GM04503 (cell line): Measurements from ENCODE around the gene PFKM.
A peak's percentile ranks its signal among the peaks of the same experiment; 100 is the strongest.

ENCODE experiments used
- DNase-seq: peaks from one replicate; pipeline ENCODE4 v3.0.0-alpha.2; 2012; ENCODE audit warnings: low read depth

PFKM gene

DNA sequence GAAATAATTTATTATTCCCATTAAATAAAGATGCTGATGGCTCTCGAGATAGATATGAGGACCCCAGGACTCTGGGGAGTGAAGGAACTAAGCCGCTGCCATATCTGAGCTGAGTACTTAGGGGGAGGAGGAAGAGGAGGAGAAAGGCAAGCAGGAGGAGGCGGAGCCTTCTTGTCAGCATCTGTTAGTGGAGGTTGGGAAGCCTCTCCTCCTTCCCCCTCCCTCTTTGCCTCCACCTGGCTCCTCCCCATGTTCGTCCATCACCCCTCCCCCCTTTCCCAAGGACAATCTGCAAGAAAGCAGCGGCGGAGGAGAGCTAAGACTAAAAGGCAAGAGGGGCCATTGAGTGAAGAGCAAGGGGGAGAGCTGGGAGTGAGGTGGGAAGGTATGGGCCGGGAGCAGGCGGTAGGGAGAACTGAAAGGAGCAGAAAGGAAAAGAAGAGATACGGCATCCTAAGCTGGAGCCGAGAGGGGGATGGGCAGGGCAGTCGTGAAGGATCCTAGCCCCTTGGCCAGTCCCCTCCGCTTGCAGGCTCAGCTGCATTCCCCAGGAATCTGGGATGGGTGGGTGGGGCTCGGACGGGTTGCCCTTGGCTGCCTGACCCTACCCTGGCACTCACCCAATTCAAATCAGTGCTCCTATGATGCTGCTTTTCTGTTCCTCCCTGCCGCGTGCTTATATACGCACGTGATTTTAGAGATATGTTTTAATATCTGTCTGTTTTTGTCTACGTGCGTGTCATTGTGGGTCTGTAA, at the start of gene PFKM:
TSS of gene PFKM (plus strand) at position 287 of the 756 bp plus-strand sequence. CDS start 3,411 bp downstream, outside the sequence.
- peak; percentile 53 for DNase-seq

DNA sequence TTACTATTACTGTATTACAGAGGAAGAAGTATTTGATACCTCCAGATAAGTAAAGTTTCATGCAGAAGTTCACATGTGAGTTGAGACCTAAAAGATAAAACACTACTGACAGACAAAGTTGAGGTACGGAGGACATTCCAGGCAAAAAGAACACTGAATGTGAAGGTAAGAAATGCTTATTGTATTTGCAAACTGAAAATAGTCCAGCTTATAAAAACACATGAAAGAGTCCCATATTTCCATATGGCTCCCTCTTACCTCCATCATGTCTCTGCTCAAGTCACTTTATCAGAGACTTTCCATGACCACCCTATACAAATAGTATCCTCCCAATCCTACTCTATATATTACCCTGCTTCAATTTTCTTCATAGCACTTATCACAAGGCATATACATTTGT, 49.1 kb upstream of the PFKM start:
- no peak for DNase-seq

DNA sequence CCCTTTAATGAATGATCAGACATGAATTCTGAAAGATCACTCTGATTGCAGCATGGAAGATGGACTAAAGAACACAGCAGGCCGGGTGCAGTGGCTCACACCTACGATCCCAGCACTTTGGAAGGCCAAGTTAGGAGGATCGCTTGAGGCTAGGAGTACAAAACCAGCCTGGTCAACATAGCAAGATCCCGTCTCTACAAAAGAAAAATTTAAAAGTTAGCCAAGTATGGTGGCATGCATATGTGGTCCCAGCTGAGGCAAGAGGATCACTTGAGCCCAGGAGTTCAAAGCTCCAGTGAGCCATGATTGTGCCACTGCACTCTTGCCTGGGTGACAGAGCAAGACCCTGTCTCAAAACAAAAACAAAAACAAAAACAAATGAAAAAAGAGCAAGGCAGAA, 48.4 kb upstream of the PFKM start:
- DNase-seq, result no peak

DNA sequence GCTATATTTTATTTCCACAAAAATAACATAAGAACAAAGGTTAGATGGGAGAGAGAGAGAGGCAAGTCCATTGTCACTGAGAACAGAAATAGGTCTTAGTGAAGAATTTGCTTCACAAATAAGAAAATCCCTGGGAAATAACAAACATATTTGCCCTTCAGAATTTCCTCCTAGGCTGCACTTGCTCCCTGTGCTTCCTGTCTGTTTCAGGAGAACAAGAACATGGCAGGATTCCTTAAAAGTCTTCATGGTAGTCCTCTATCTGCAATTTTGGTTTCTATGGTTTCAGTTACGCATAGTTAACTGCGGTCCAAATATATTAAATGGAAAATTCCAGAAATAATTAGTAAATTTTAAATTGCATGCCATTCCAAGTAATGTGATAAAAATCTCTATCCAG, 47.4 kb upstream of the PFKM start:
- no peak for DNase-seq

DNA sequence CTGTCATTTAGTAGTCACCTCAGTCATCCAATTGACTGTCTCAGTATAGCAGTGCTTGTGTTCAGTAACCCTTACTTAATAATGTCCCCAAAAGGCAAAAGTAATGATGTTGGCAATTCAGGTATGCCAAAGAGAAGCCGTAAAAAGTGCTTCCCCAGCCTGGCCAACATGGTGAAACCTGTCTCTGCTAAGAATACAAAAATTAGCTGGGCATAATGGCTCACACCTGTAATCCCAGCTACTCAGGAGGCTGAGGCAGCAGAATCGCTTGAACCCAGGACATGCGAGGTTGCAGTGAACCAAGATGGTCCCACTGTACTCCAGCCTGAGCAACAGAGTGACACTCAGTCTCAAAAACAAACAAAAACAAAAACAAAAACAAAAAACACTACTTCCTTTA, 46.9 kb upstream of the PFKM start:
- DNase-seq, result no peak

DNA sequence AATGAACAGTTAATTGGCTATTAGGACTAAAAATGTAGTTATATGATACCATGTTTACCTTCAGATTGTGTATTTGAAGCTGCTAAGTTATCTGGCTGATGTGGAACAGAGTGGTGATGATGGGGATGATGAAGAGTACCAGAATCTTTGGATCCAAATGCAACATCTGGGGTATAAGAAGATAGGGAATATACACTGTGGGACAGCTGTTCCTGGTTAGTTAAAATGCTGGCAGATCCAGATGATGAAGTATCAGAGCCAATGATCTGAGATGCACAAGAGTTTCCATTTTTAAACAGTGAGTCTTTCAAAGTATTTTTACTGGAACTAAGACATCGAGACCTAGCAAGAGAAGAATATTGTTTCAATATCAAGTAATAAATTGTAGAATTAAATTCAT, 44.9 kb upstream of the PFKM start:
- no peak for DNase-seq

DNA sequence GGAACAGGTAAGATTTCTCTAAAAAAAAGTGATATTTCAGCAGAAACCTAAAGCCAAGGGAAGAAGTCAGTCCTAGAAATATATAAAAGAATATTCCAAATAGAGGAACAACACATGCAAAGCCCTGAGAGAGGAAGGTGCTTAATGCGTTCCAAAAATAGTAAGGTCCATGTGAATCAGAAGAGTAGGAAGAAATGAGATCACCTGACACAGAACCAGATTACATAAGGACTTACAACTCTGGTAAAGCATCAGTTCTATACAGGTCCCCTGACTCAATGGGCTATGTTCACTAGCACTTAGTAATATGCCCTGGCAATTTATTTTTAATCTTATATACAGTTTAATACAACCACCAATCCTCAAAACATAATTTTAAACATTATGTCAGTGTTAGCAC, 43.3 kb upstream of the PFKM start:
- DNase-seq, result no peak

DNA sequence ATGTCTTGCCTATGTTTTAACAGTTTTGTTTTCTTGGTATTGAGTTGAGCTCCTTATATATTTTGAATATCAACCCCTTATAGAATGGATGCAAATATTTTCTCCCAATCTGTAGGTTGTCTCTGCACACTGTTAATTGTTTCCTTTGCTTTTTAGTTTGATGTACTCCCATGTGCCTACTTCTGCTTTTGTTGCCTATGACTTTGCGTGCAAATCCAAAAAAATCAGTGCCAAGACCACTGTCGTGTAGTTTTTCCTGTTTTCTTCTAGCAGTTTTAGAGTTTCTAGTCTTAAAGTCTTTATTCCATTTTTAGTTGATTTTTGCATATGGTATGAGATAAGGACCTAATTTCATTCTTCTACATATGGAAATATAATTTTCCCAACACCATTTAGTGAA, 42.1 kb upstream of the PFKM start:
- DNase-seq, result no peak

DNA sequence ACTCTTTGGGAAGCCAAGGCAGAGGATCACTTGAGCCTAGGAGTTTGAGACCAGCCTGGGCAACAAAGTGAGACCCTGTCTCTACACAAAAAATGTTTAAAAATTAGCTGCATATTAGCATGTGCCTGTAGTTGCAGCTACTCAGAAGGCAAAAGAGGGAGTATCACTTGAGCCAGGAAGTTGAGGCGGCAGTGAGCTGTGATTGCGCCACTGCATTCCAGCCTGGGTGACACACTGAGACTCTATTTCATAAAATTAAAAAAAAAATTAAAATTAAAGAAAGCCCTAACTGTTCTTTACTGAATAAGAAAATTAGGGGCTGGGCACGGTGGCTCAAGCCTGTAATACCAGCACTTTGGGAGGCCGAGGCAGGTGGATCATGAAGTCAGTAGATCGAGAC, 40.3 kb upstream of the PFKM start:
- DNase-seq, result peak; percentile 16

DNA sequence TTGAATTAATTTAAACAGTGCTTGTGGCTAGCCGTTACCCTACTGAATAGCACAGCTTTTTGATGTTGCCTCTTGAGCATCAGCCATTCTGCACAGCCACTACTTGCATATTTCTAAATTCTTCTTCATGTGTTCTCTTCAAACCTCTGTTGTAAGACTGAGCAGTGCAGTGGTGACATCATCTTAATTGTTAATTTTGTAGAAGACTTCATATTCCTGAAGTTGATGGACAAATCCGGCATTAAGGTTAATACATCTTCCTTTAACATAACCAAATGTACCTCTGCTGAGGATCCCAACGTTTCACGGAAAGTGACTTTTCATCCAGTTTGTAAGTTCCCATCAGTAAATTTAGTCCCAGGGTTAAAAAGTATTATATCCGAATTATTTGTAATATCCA, 38.9 kb upstream of the PFKM start:
- no peak for DNase-seq

DNA sequence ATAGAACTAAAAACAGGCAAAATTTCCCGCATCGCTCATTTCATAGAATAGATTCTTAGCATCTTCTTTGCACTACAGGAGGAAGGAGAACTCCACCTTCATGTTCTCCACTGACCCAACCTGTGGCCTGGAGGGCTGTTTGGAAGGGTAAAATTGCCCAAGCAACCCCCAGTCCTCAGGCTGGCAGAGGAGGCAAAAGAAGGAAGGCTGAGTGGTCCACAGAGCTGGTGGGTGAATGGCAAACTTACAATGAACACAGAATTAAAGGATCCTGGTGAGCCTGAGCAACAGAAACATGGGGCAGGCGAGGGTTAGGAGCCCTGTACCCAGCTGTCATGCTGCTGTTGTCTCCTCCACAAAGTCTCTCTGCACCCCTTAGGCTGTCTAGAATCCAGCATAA, 38.3 kb upstream of the PFKM start:
- DNase-seq, result no peak

DNA sequence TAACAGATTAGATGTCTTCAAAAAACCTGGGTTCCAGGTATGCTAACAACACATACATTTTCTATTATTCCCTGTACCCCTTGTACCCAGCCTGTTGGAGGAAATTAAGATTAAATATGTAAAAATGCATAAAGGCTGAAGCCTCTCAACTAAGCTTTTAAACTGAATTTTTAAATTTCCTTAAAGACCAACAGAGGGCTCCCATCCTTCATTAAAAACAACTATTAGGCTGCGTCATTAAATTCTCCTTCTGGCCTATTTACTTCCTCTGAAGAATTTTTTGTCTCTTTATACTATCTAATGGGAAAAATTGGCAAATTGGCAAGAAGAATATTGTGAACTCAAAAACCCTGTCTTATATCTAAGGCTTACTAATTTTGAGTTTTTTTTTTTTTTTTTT, 35.1 kb upstream of the PFKM start:
- DNase-seq, result no peak

DNA sequence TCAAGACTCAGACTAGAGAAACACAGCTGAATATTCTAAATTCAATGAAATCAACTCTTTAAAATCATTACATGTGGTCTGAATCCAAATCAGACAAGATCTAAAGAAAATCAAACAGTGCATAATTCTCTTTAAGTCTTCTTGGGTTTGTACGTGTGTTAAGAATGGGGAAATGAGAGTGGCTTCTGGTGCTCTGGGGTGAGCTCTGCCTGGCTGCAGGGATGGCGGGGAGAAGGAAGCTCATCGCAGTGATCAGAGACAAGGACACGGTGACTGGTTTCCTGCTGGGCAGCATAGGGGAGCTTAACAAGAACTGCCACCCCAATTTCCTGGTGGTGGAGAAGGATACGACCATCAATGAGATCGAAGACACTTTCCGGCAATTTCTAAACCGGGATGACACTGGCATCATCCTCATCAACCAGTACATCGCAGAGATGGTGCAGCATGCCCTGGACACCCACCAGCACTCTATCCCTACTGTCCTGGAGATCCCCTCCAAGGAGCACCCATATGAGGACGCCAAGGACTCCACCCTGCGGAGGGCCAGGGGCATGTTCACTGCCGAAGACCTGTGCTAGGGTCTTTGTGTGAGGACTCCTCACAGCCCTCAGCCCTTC, 34.2 kb upstream of the PFKM start:
- no peak for DNase-seq

DNA sequence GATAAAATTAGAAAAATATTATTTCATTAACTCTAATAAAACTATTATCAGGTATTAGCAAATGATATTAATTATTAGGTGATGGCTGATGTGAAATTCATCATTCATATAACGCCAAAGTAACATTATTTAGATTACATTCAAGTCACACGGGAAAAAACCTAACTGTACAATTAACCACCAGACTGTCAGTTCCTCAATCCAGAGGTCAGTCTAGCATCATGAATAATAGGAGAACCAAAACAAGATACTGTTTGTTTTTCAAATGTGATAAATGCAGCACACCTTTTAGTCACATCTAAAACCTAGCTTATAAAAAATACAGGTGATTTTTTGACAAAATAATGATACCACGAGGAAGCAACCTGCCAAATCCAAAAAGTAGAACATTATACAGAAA, 32.8 kb upstream of the PFKM start:
- DNase-seq, result no peak

DNA sequence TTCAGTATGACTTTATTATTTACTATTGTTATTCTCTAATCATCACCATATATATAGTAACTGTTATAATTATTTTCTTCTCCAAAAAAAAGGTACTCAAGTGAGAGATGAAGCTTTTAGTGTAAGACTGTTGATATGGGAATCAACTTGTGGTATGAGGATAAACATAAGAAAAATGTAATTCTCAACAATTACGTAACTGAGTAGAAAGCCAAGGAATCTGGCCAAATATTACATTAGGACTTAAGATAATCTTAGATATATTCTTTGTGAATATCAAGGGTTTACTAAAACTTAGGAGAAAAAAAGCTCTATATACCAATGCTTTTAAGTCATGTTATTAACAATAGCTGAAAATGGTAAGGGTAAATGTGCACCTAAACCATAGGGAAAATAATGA, 26.6 kb upstream of the PFKM start:
- DNase-seq, result no peak

DNA sequence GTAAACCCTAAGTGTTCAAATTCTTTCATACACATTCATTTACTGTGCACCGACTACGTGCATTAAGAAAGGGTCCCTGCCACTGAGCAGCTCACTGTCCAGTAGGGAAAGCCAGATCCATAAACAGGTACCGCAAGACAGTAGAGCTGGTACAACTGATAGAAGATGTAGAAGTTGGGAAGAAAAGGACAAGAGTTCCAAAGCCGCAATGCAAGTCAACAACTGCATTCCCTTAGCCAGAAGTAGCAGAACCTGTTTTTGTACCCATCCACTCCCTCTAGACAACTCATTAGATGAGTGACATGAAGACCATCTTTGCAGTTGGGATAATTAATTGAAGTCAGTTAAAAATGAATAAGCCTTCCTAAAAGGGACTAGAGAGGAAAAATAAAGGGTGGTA, 14.6 kb upstream of the PFKM start:
- DNase-seq, result no peak

DNA sequence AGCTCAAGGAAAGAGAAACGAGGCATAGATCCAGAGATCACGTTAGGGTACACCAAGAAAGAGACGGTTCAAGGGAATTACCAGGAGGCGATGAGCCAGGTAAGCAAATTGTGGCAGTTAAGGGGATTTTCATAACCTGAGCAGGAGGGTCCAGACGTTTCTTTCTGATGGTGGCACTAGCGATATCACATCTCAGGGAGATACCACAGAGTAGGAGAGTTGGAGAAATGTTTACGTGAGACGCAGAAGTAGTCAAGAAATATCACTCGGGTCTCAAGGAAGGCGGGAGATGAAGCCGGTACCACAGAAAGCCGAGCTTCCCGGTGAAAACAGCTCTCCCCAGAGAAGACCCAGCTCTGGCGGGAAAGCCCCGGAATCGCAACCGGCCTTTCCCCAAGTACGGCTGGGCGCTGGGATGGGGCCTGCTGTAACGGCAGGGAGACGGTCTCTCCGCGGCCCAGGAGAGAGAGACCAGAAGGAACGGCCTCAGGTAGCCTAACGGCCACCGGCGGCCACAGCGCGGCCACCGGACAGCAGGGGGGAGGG, 13.8 kb upstream of the PFKM start:
- DNase-seq, result peak; percentile 3

DNA sequence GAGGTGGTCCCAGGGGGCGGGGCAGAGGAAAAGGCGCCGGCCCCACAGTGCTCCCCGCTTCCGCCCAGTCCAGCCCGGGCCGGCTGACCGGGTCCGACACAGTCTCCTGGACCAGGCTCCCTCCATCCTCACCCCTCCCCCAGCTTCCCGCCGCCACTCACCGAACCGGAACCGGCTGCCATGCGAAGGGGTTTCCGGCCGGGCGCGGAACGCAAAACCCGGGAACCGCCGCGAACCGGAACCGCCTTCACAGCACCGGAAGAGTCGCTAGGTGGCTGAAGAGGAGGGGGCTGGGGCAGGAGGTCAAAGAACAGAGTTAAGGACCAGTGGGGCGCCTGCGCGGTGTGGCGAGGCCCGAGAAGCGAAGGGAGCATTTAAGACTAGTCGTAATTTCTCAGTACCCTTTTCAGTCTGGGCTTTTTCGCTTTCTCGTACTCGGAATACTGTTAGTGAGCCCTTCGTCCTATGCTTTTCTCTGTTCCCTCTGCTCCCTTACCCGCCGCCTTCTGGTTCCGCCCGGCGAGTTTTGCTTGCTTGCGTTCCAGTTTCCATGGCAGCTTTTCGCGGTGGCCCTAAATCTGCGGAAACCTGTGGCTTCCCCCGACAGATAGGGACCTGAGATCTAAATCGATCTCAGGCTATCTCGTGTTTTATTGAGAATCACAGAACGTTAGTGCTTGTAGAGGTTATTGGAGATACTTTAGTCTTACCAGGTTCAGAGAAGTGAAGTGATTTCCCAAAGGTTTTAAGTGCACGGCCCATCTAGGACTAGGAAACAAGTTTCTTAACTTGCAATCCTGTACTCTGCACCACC, 13.1 kb upstream of the PFKM start, which contains the start of gene SENP1:
TSS of gene SENP1 (minus strand) at position 213 of the 814 bp plus-strand sequence. CDS start 4,607 bp downstream, outside the sequence.
- DNase-seq, result peak; percentile 53

DNA sequence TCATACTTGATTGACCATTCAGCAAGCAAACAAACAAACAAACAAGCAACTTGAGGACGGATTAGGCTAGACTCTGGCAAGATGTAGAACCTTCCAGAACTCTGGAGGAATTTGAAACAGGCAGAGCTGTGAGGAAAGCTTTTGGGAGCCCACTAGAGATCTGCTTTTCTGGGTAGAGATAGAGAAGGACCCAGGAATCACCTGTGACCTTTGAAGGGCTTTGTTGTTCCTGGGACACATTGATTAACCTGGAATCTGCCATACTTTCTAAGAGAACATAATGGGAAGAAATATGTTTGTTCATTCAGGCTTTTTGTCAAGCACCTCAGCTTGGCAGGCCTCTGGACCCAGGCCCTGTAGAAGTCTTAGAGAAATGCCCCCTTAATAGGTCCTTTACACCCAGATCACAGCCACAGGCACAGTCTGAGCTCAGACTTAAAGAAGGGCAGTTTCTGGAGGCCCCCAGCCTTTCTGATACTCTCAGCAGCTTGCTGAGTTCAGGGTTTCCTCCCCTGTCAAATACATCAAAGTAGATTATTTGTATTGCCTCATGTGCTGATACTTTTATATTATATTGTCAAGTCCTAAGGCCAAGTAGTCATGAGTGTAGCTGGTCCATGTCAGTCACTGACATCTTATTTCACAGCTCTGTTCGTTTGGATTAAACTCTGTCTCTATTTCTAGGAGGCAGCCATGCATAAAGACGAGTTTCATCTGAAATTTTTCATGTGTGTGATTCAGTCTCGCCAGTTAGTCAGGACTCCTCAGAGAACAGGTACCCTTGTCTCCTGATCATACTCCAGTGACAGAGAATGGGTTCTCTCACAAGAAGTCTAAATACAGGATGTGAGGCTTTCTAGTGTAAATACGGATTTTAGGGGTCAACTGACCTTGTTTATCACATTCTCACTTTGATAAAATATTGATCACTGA, 12.2 kb upstream of the PFKM start:
- DNase-seq, result no peak

DNA sequence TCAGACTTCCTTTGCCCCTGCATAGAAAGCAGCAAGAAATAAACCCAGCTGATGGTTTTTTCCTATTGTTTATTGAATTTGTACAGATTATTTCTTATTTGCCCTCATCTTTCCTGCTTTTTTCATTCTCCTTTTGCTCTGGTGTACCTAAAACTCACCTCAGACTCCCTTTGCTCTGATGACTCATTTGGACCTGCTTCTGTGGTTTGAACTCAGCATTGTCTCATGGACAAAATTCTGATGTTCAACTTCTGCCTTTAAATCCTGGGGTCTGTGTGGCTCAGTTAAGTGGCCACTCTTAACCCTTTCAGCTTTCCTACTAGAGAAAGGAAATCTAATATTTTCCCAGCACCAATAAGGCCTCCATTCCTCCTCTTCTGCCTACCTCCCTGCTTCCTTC, 9.7 kb upstream of the PFKM start:
- no peak for DNase-seq

DNA sequence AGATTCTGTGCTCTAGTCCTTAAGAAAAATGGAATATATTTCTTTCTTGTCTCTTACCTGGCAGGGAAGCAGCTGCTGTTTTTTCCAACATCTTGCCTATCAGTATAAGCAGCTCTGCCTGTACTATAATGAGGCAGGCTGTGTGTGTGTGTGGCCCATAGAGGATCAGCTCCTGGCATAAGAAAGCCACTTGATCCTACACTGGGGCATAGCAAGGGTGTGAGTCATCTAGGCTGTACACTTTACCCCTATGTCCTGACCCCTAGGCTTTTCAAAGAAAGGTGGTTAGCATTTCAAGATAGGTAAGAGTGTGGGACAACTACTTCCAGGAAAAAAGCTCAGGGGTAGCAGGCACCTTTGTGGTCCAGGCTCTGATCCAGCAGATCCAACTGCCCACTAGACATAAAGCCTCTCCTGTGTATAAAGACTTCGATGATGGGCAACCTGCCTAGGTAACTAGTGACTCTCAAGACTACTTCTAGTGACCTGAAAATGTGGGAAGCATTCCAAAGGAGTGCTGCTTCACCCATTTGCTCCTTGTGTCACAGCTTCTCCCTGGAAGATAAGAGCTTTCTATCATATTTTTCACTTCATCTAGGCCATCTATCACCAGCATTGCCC, 8.4 kb upstream of the PFKM start:
- no peak for DNase-seq
